Measurements from ENCODE around the gene SPTBN5. TPM values are rescaled to one million over a fixed set of nuclear protein-coding genes. Genes with fewer than 3 reads are reported as not detected.

Gene SPTBN5
- total and polyA plus RNA-seq, 10 of the 15 experiments (the other 5 are each of a cell fraction or from before 2014, with no cell fraction given), result under 0.01 to 0.18 (median 0.04) TPM; not detected in 4

DNA sequence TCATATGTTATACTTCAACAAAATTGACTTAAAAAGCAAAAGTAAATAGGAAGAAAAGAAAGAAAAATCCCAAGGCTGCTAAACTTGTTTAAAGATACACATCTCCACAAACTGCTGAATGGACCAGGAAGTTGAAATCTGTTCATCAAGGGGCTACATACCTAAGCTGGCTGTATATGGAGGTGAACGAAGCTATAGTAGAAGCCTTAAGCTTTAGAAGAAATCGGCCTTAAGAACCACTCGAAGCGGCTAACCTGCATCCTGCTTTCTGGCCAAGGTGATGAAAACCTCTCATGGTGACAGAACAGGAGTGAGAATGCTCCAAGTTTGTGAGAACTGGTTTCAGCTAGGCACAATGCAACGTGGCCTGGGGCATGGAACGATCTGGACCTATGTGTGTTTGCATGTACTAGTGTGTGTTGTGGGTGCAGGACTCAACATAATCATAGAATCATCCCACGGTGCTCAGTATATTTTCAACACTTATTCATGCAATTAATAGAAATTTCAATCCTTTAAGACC is 31.3 kb upstream of the SPTBN5 start (continued):
- no peak for TF ChIP-seq SMAD5 (IDR thresholded peaks at IDR 0.05; ENCODE audit: low read depth)

DNA sequence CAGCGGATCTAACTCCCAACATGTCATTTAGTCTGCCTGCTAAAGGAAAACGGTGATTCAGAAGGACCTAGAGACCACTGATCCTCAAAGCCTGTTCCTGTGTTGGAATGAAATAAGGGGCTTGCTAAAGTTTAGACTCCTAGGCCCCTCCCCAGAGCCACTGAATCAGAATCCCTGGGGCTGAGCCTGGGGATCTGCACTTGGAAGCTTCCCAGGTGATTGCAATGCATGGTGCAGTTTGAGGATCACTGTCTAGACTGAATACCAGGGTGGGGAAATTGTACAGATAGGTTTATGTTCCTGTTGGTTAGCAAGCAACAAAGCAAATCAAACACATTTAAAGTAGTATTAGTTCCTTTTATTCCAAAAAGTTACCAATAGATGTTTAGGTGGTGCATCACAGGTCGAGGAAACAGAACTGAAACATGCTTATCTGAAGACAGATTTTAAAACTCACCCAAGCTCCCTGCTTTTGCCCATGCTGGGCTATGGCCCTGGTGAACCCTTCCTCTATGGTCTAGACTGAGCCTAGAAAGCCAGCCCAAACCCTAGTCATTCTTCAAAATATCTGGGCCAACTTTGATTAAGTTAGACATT is 29.6 kb upstream of the SPTBN5 start:
- BruUV-seq (replicated peaks), result no TSS peak
- H3K27me3 ChIP-seq (replicated peaks in 1 of 2; ENCODE audit: control insufficient read depth in 2 of 2, insufficient read depth in 2 of 2, low read length in 1 of 2), result no peaks in the 10 kb centered on the region
- no peaks in the 10 kb centered on the region for H3K9me3 ChIP-seq (replicated peaks; ENCODE audit: control insufficient read depth, insufficient read depth, low read length)
- FAIRE-seq, result no peak
- no peak for TF ChIP-seq SUZ12 (IDR thresholded peaks at IDR 0.05; ENCODE audit: unreplicated experiment)
- no peak for TF ChIP-seq KLF5 (IDR thresholded peaks at IDR 0.05; ENCODE audit: partially characterized antibody)
- TF ChIP-seq BACH1 (IDR thresholded peaks at IDR 0.05; ENCODE audit: borderline replicate concordance), result no peak
- no peak for TF ChIP-seq CBFB (IDR thresholded peaks at IDR 0.05; ENCODE audit: low read depth)
- TF ChIP-seq CHD1 (IDR thresholded peaks at IDR 0.05; ENCODE audit: low read depth, low read length), result no peak
- no peak for TF ChIP-seq RFX5 (IDR thresholded peaks at IDR 0.05; ENCODE audit: low read depth, low read length)
- no peak for TF ChIP-seq WRNIP1 (IDR thresholded peaks at IDR 0.05; ENCODE audit: borderline replicate concordance, low read depth, low read length)
- no peak for TF ChIP-seq RCOR1 (conservative IDR thresholded peaks at IDR 0.05; ENCODE audit: low read depth, low read length)
- TF ChIP-seq CREM (IDR thresholded peaks at IDR 0.05; ENCODE audit: low read depth), result no peak
- no peak for DNase-seq (ENCODE audit: low read depth, low spot score)
- H2AFZ ChIP-seq (ENCODE audit: control insufficient read depth, low read depth, low read length), result no peak overlapping the region
- WGBS (ENCODE audit: insufficient coverage, insufficient replicate concordance, low lambda C conversion rate, missing lambda C conversion rate), result 69% methylated on average over 3 of the region's 3 CpGs
- H3K36me3 ChIP-seq (ENCODE audit: control insufficient read depth in 2 of 2, insufficient read depth in 2 of 2, low read length in 1 of 2), result peaks cover 19 to 25% of the 10 kb centered on the region in 2 experiments
- in situ Hi-C loops (cut with MboI), result no loop called here
- H3K4me1 ChIP-seq (ENCODE audit: control insufficient read depth, insufficient read depth, low read length), result peaks cover 32% of the 10 kb centered on the region
- no peak overlapping the region for H3K27ac ChIP-seq (ENCODE audit: control insufficient read depth, insufficient read depth)
- ChIA-PET POLR2A (interaction anchor here (1.0 to 1.1 kb wide), 2 partner anchors 48 to 96 kb away, joined by 3 to 4 read pairs; partner anchors contain the start of gene JMJD7), CTCF (interaction anchor here (0.5 to 4.4 kb wide), 5 partner anchors 11 to 371 kb away, joined by 3 to 16 read pairs (median 3); partner anchors contain the start of gene MAPKBP1), RAD21 (ENCODE audit: unreplicated experiment) (interaction anchor here (1.2 to 1.7 kb wide), 2 partner anchors 49 to 150 kb away, joined by 3 to 4 read pairs; partner anchors contain the start of genes EHD4 and MAPKBP1), SMC1A (ENCODE audit: uncharacterized antibody, unreplicated experiment) (interaction anchor here (0.6 to 1.1 kb wide), 2 partner anchors 46 to 1336 kb away, joined by 4 to 5 read pairs; no protein-coding TSS in a partner anchor)
- H3K9ac ChIP-seq (ENCODE audit: control insufficient read depth, insufficient read depth, low read length), result no peak overlapping the region
- ATAC-seq, result no peak; the same call in 2 of the 3 replicates
- no peak overlapping the region for H3K4me3 ChIP-seq
- H4K20me1 ChIP-seq (ENCODE audit: control insufficient read depth, insufficient read depth), result no peaks in the 10 kb centered on the region; the same call in 1 of the 2 replicates
- peaks cover 19% of the 10 kb centered on the region for H3K79me2 ChIP-seq (ENCODE audit: control insufficient read depth, insufficient read depth, low read length)
- intact Hi-C loops (cut with micrococcal nuclease; ENCODE audit: unreplicated experiment), result no loop called here
- no peak overlapping the region for H3K4me2 ChIP-seq (ENCODE audit: control insufficient read depth, insufficient read depth)

Data from GM12878 (cell line).